Measurements from ENCODE around the gene KLHL22.
A peak's percentile ranks its signal among the peaks of the same experiment; 100 is the strongest.
"Not testable (repeated sequence)": the region's sequence is repeated elsewhere in the genome, so short reads cannot be mapped to it uniquely, and the experiment has no call there.

Gene KLHL22

DNA sequence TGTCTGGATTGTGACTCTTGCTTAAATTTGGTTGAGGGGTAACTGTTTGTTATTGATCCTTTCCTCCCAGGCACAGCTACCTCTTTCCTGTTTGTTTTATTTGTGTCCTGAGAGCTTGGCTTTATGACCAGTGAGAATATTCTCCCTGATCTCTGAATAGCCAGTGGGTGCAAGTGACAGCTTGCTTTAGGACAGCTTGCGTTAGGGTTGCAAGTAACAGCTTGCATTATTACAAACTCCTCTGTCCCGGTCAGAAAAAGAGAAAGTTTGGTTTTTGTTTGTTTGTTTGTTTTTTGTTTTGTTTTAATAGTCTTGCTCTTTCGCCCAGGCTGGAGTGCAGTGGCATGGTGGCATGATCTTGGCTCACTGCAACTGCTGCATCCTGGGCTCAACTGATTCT is 3.3 kb upstream of the KLHL22 start:
- Mint-ChIP-seq H3K27me3 (no peaks in the 10 kb centered on the region), H3K27ac (no peak overlapping the region), H3K4me3 (no peak overlapping the region), H3K4me1 (peaks cover 17% of the 10 kb centered on the region), H3K9me3 (no peaks in the 10 kb centered on the region), H3K36me3 (peaks cover 4% of the 10 kb centered on the region)
- DNase-seq (ENCODE audit: low spot score in 2 of 2) (no peak), ATAC-seq (ENCODE audit: low read depth) (no peak)

DNA sequence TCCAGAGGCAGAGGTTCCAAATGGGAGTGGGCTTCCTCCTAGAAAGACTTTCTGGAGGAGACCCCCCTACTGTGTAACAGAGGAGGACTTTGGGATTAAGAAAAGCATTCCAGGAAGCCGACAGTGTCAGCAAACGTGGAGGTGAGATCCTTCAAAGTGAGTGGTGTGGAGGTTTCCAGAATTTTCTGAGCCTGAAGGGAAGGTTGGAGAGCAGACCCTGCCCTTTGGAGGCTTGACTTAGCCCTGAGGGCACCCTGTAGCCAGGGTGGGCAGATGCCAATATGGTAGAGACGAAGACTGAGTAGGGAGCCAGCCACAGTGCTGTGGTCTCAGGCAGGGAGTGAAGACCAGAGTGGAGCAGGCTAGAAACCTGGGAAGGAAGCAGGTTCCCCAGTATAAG is 1.8 kb upstream of the KLHL22 start:
- ATAC-seq (ENCODE audit: low read depth) (no peak), DNase-seq (ENCODE audit: low spot score in 2 of 2) (no peak)
- Mint-ChIP-seq H3K4me1 (peaks cover 22% of the 10 kb centered on the region), H3K36me3 (peaks cover 4% of the 10 kb centered on the region), H3K27ac (peak overlapping the region; percentile 43), H3K9me3 (no peaks in the 10 kb centered on the region), H3K4me3 (no peak overlapping the region), H3K27me3 (no peaks in the 10 kb centered on the region)

GRCh38 chr22:20495861-20496681 is 476 bp upstream of the KLHL22 start:
- H3K4me3 Mint-ChIP-seq, result peak overlapping the region; percentile 100
- peak overlapping the region; percentile 99 for H3K27ac Mint-ChIP-seq
- peaks cover 30% of the 10 kb centered on the region for H3K4me1 Mint-ChIP-seq
- peaks cover 1% of the 10 kb centered on the region for H3K36me3 Mint-ChIP-seq
- peak; percentile 95 for ATAC-seq (ENCODE audit: low read depth)
- no peaks in the 10 kb centered on the region for H3K9me3 Mint-ChIP-seq
- H3K27me3 Mint-ChIP-seq, result no peaks in the 10 kb centered on the region
- peak; percentile 71 to 93 for DNase-seq (ENCODE audit: low spot score in 2 of 2)

DNA sequence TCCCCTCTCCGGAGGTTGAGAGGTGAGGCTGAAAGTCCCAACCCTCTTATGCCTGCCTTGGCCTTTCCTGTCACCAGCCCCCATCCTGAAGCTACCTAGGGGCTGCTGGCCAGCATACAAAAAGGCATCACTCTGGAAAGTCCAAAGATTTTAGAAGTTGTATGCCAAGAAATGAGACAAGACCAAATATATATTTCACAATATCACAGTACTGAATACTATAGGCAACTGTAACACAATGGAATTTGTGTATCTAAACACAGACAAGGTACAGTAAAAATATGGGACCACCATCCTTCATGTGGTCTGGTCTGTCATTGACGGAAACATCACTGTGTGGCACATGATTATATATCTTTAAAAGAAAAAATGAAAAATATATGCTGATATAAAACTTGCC is 4.2 kb downstream of the KLHL22 start:
- Mint-ChIP-seq H3K27ac (no peak overlapping the region), H3K4me3 (no peak overlapping the region), H3K9me3 (no peaks in the 10 kb centered on the region), H3K4me1 (peaks cover 40% of the 10 kb centered on the region), H3K27me3 (no peaks in the 10 kb centered on the region), H3K36me3 (peaks cover 12% of the 10 kb centered on the region)
- ATAC-seq (ENCODE audit: low read depth) (no peak), DNase-seq (ENCODE audit: low spot score in 2 of 2) (no peak)

DNA sequence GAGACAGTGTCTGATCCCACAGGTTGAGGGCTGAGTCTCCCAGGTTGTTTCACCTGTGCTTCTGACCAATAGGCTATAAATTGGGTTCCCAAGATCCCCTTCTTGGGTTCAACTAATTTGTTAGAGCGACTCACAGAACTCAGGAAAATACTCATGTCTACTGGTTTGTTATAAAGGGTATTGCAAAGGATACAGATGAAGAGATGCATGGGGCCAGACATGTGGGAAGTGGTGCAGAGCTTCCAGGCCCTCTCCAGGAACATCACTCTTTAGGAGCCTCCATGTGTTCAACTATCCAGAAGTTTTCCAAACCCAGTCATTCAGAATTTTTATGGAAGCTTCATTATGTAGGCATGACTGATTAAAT is 4.7 kb downstream of the KLHL22 start:
- Mint-ChIP-seq H3K9me3 (no peaks in the 10 kb centered on the region), H3K4me1 (peaks cover 39% of the 10 kb centered on the region), H3K4me3 (no peak overlapping the region), H3K36me3 (peaks cover 15% of the 10 kb centered on the region), H3K27ac (no peak overlapping the region), H3K27me3 (no peaks in the 10 kb centered on the region)
- ATAC-seq (ENCODE audit: low read depth), result no peak
- no peak for DNase-seq (ENCODE audit: low spot score in 2 of 2)

GRCh38 chr22:20490183-20490940 is 5.2 kb downstream of the KLHL22 start:
- H3K4me3 Mint-ChIP-seq, result no peak overlapping the region
- peaks cover 15% of the 10 kb centered on the region for H3K36me3 Mint-ChIP-seq
- H3K4me1 Mint-ChIP-seq, result peaks cover 38% of the 10 kb centered on the region
- no peak overlapping the region for H3K27ac Mint-ChIP-seq
- ATAC-seq (ENCODE audit: low read depth), result no peak
- no peak for DNase-seq (ENCODE audit: low spot score in 2 of 2)
- H3K27me3 Mint-ChIP-seq, result no peaks in the 10 kb centered on the region
- no peaks in the 10 kb centered on the region for H3K9me3 Mint-ChIP-seq

GRCh38 chr22:20488946-20489345 is 6.6 kb downstream of the KLHL22 start:
- H3K4me3 Mint-ChIP-seq, result no peak overlapping the region
- no peak for DNase-seq (ENCODE audit: low spot score in 2 of 2)
- peaks cover 17% of the 10 kb centered on the region for H3K36me3 Mint-ChIP-seq
- H3K27ac Mint-ChIP-seq, result peak overlapping the region; percentile 29
- ATAC-seq (ENCODE audit: low read depth), result no peak
- no peaks in the 10 kb centered on the region for H3K9me3 Mint-ChIP-seq
- no peaks in the 10 kb centered on the region for H3K27me3 Mint-ChIP-seq
- peaks cover 34% of the 10 kb centered on the region for H3K4me1 Mint-ChIP-seq

DNA sequence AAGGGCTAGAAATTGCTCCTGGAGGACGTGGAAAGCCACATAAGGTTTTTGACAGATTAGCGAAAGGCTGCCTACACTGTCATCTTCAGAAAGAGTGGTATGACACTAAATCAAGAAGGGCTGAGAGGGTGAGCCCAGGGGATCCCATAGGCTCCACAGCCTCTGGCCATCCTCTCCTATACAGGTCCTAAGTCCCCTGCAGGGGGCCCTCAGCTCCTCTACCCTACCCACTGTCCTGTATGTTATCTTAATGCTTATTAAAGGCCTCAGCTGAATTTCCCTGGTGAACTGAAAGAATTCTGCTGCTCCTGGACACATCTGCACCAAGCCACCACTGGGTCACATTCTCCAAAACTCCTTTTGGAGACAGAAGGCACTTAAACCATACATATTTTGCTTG is 7.9 kb downstream of the KLHL22 start:
- ATAC-seq (ENCODE audit: low read depth) (no peak), DNase-seq (ENCODE audit: low spot score in 2 of 2) (no peak)
- no peak overlapping the region for H3K27ac Mint-ChIP-seq
- peaks cover 26% of the 10 kb centered on the region for H3K36me3 Mint-ChIP-seq
- no peaks in the 10 kb centered on the region for H3K27me3 Mint-ChIP-seq
- H3K9me3 Mint-ChIP-seq, result no peaks in the 10 kb centered on the region
- peaks cover 32% of the 10 kb centered on the region for H3K4me1 Mint-ChIP-seq
- H3K4me3 Mint-ChIP-seq, result no peak overlapping the region

GRCh38 chr22:20486229-20486628 is 9.4 kb downstream of the KLHL22 start:
- DNase-seq (ENCODE audit: low spot score in 2 of 2) (no peak), ATAC-seq (ENCODE audit: low read depth) (no peak)
- peaks cover 26% of the 10 kb centered on the region for H3K36me3 Mint-ChIP-seq
- no peak overlapping the region for H3K27ac Mint-ChIP-seq
- H3K4me1 Mint-ChIP-seq, result peaks cover 24% of the 10 kb centered on the region
- no peaks in the 10 kb centered on the region for H3K27me3 Mint-ChIP-seq
- no peaks in the 10 kb centered on the region for H3K9me3 Mint-ChIP-seq
- no peak overlapping the region for H3K4me3 Mint-ChIP-seq

GRCh38 chr22:20484948-20485683 is 10.5 kb downstream of the KLHL22 start:
- Mint-ChIP-seq H3K4me1 (peaks cover 18% of the 10 kb centered on the region), H3K27me3 (no peaks in the 10 kb centered on the region), H3K36me3 (peaks cover 26% of the 10 kb centered on the region), H3K27ac (no peak overlapping the region), H3K4me3 (no peak overlapping the region), H3K9me3 (no peaks in the 10 kb centered on the region)
- no peak for DNase-seq (ENCODE audit: low spot score in 2 of 2)
- ATAC-seq (ENCODE audit: low read depth), result no peak

- H3K36me3 Mint-ChIP-seq, result peaks cover 29% of the 10 kb centered on the region
These were observed 11.8 kb downstream of the KLHL22 start for GRCh38 chr22:20483771-20484170.

DNA sequence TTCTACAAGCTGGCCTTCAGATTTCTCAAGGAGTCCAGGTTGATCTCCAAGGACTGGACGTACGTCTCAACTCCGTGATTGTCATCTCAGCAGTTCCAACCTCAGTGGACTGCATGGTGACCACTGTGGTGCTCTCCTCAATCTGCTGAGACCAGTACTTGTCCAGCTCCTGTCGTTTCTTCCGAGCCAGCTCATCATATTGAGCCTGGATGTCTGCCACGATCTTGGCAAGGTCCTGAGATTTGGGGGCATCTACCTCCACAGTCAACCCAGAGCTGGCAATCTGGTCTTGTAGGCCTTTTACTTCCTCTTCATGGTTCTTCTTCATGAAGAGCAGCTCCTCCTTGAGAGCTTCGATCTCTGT is 12.5 kb downstream of the KLHL22 start:
- H3K27me3 Mint-ChIP-seq; H3K27ac Mint-ChIP-seq; H3K9me3 Mint-ChIP-seq; H3K4me3 Mint-ChIP-seq; ATAC-seq (ENCODE audit: low read depth); DNase-seq (ENCODE audit: low spot score in 2 of 2): not testable (repeated sequence)
- Mint-ChIP-seq H3K4me1 (peaks cover 12% of the 10 kb centered on the region), H3K36me3 (peaks cover 25% of the 10 kb centered on the region)

More at GRCh38 chr22:20483771-20484170, 11.8 kb downstream of the KLHL22 start:
- DNase-seq (ENCODE audit: low spot score in 2 of 2) (no peak), ATAC-seq (ENCODE audit: low read depth) (no peak)
- Mint-ChIP-seq H3K4me3 (no peak overlapping the region), H3K27me3 (no peaks in the 10 kb centered on the region), H3K27ac (no peak overlapping the region), H3K4me1 (peaks cover 16% of the 10 kb centered on the region), H3K9me3 (no peaks in the 10 kb centered on the region)

DNA sequence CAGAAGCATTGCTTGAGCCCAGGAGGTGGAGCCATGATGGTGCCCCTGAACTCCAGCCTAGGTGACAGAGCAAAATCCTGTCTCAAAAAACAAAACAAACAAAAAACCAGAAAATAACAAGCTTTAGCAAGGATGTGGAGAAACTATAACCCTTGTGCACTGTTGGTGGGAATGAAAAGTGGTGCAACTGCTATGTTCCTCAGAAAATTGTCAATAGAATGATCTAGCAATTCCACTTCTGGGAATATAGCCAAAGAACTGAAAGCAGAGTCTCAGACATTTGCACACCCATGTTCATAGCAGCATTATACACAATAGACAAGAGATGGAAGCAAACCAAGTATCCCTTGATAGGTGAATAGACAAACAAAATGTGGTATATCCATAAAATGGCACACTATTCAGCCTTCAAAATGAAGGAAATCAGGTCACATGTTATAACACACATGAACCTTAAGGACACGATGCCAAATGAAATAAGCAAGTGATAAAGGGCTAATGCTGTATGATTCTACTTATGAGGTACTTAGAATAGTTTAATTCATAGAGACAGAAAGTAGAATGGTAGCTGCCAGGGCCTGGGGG is 15.9 kb downstream of the KLHL22 start:
- no peaks in the 10 kb centered on the region for H3K9me3 Mint-ChIP-seq

GRCh38 chr22:20478059-20478458 is 17.5 kb downstream of the KLHL22 start:
- not testable (repeated sequence) for H3K27me3 Mint-ChIP-seq; DNase-seq (ENCODE audit: low spot score in 2 of 2); H3K4me3 Mint-ChIP-seq; H3K36me3 Mint-ChIP-seq; H3K27ac Mint-ChIP-seq; H3K9me3 Mint-ChIP-seq; H3K4me1 Mint-ChIP-seq; ATAC-seq (ENCODE audit: low read depth)

More for the DNA sequence above, 15.9 kb downstream of the KLHL22 start:
- Mint-ChIP-seq H3K27ac (peak overlapping the region; percentile 9), H3K36me3 (peaks cover 17% of the 10 kb centered on the region), H3K27me3 (no peaks in the 10 kb centered on the region), H3K4me3 (no peak overlapping the region), H3K4me1 (peaks cover 8% of the 10 kb centered on the region)
- DNase-seq (ENCODE audit: low spot score in 2 of 2) (no peak), ATAC-seq (ENCODE audit: low read depth) (no peak)
